Karpas-422 (cell line): ENCODE measurements around the gene TMED9. TPM values are rescaled to one million over a fixed set of nuclear protein-coding genes. Genes with fewer than 3 reads are reported as not detected.
"Not testable (repeated sequence)": the region's sequence is repeated elsewhere in the genome, so short reads cannot be mapped to it uniquely, and the experiment has no call there.

Source experiments
- DNase-seq: peaks from one replicate; pipeline ENCODE4 v3.0.0-alpha.2; 2015
- H2AFZ ChIP-seq: fragments of 200-600 bp; sonication (generic); 2 replicates; pipeline ENCODE4 v1.6.1; 2014; ENCODE audit warnings: antibody characterized with exemption, low read length, mixed read lengths
- H3K27ac ChIP-seq: fragments of 200-600 bp; sonication (generic); 2 replicates; pipeline ENCODE4 v1.5.1; 2014; ENCODE audit warnings: mild to moderate bottlenecking, low read length, moderate library complexity
- H3K27me3 ChIP-seq: fragments of 200-600 bp; sonication (generic); 2 replicates; pipeline ENCODE4 v1.6.1; 2014; ENCODE audit warnings: low read length, mixed read lengths
- H3K36me3 ChIP-seq: fragments of 200-600 bp; sonication (generic); 2 replicates; pipeline ENCODE4 v1.6.1; 2014; ENCODE audit warnings: low read length, mixed read lengths; ENCODE audit not compliant: insufficient read depth
- H3K4me1 ChIP-seq: fragments of 200-600 bp; sonication (generic); 2 replicates; pipeline ENCODE4 v1.6.1; 2014; ENCODE audit warnings: mild to moderate bottlenecking, low read length, mixed read lengths
- H3K4me2 ChIP-seq: fragments of 200-600 bp; sonication (generic); 2 replicates; pipeline ENCODE4 v1.6.1; 2014; ENCODE audit warnings: low read length, low read depth, mild to moderate bottlenecking; ENCODE audit not compliant: poor library complexity, severe bottlenecking
- H3K4me3 ChIP-seq: fragments of 200-600 bp; sonication (generic); 2 replicates; pipeline ENCODE4 v1.5.1; 2014; ENCODE audit warnings: mild to moderate bottlenecking, antibody characterized with exemption, low read length, mixed read lengths
- H3K79me2 ChIP-seq: fragments of 200-600 bp; sonication (generic); 2 replicates; pipeline ENCODE4 v1.6.1; 2014; ENCODE audit warnings: mild to moderate bottlenecking, low read length, mixed read lengths
- H3K9ac ChIP-seq: fragments of 200-600 bp; sonication (generic); 2 replicates; pipeline ENCODE4 v1.6.0; 2014; ENCODE audit warnings: low read length
- H3K9me2 ChIP-seq: fragments of 200-600 bp; sonication (generic), shearing (Covaris generic); replicated peaks from 2 replicates; pipeline ENCODE4 v1.6.0; 2014; ENCODE audit warnings: mild to moderate bottlenecking, low read length, moderate library complexity; ENCODE audit not compliant: insufficient read depth
- H3K9me3 ChIP-seq: fragments of 300-700, 200-600 bp; sonication (generic); 2 replicates; pipeline ENCODE4 v1.6.1; 2014; ENCODE audit warnings: low read length, mixed read lengths
- H4K20me1 ChIP-seq: fragments of 200-600 bp; sonication (generic); 2 replicates; pipeline ENCODE4 v1.6.1; 2014; ENCODE audit warnings: mild to moderate bottlenecking, antibody characterized with exemption, low read length, low read depth; ENCODE audit not compliant: insufficient read depth
- total RNA-seq: library from RNA; depleted of rRNA; stranded (reverse); fragments of >200 nt; shearing (Covaris generic); gene quantifications from 2 replicates; pipeline ENCODE4 v1.2.3, GENCODE V29; 2014; ENCODE audit warnings: low replicate concordance

Gene TMED9
- total RNA-seq, 1 experiment from 2014 or later, result 33.2 TPM

- Histone ChIP-seq H3K27me3 (no peaks in the 10 kb centered on the region), H3K9ac (no peak overlapping the region), H3K4me2 (no peak overlapping the region), H3K79me2 (no peaks in the 10 kb centered on the region), H3K9me3 (no peaks in the 10 kb centered on the region), H3K4me3 (no peak overlapping the region), H4K20me1 (no peaks in the 10 kb centered on the region), H3K27ac (no peak overlapping the region), H3K9me2 (no peaks in the 10 kb centered on the region), H3K36me3 (no peaks in the 10 kb centered on the region; the same call in 1 of the 2 replicates), H3K4me1 (no peaks in the 10 kb centered on the region), H2AFZ (no peak overlapping the region)
- DNase-seq, result peak; percentile 37
These were observed 17.4 kb downstream of the TMED9 start for GRCh38 chr5:177609076-177610059.

- H3K4me3 ChIP-seq, result no peak overlapping the region
- H3K36me3 ChIP-seq, result no peaks in the 10 kb centered on the region; the same call in 1 of the 2 replicates
- no peaks in the 10 kb centered on the region for H3K79me2 ChIP-seq
- H3K9me2 ChIP-seq, result no peaks in the 10 kb centered on the region
- no peaks in the 10 kb centered on the region for H4K20me1 ChIP-seq
- H2AFZ ChIP-seq, result no peak overlapping the region
- H3K9ac ChIP-seq, result no peak overlapping the region
- DNase-seq, result no peak
- H3K9me3 ChIP-seq, result no peaks in the 10 kb centered on the region
- no peak overlapping the region for H3K27ac ChIP-seq
- no peaks in the 10 kb centered on the region for H3K4me1 ChIP-seq
- no peaks in the 10 kb centered on the region for H3K27me3 ChIP-seq
- H3K4me2 ChIP-seq, result no peak overlapping the region
These were observed 18.2 kb downstream of the TMED9 start for GRCh38 chr5:177610131-177610769.

GRCh38 chr5:177610770-177611445 lies 18.9 kb downstream of the TMED9 start:
- Histone ChIP-seq H3K9ac (no peak overlapping the region), H3K4me1 (no peaks in the 10 kb centered on the region), H3K36me3 (no peaks in the 10 kb centered on the region; the same call in 1 of the 2 replicates), H4K20me1 (no peaks in the 10 kb centered on the region), H3K79me2 (no peaks in the 10 kb centered on the region), H3K27ac (no peak overlapping the region), H3K9me3 (no peaks in the 10 kb centered on the region), H3K9me2 (no peaks in the 10 kb centered on the region), H3K4me3 (no peak overlapping the region), H3K27me3 (no peaks in the 10 kb centered on the region), H3K4me2 (no peak overlapping the region), H2AFZ (no peak overlapping the region)
- DNase-seq, result peak; percentile 41

DNA sequence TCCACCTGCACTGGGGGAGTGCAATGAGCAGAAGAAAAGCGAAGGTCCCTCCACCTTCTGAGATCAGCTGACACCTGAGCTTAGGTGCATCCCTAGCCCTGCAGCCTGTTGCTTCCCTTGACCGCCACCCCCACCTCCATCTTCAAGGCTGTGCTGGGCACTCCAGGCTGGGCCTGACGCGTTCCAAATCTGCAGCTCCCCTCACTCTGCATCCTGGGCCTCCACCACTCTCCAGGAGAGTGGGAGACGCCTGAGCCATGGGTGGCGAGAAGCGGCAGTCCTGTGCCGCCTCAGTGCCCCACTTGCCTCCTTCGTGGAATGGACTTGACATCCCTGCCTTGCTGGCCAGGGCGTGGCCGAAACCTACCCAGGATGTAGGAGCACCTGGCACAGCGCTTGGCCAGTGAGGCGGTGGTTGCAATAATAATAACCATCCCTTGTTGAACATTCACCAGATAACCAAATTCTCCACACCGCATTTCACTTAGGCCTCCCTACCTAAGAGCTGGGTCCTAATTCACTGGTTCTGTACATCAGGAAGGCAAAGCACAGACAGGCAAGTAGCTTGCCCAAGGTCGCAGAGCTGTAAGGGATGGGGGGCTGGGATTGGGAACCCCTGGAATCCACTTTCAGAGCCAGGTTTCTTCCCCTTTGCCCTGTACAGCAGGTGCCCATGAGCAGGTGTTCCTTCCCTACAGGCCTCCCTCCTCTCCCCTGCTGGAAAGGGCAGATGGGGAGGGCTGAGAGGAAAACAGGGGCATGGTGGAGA lies 19.6 kb downstream of the TMED9 start:
- Histone ChIP-seq H3K4me3 (no peak overlapping the region), H3K9me3 (no peaks in the 10 kb centered on the region), H3K4me2 (no peak overlapping the region), H4K20me1 (no peaks in the 10 kb centered on the region), H3K9ac (no peak overlapping the region), H3K27me3 (no peaks in the 10 kb centered on the region), H2AFZ (no peak overlapping the region), H3K27ac (no peak overlapping the region), H3K4me1 (no peaks in the 10 kb centered on the region), H3K79me2 (no peaks in the 10 kb centered on the region), H3K36me3 (no peaks in the 10 kb centered on the region; the same call in 1 of the 2 replicates), H3K9me2 (no peaks in the 10 kb centered on the region)
- peak; percentile 38 for DNase-seq

DNA sequence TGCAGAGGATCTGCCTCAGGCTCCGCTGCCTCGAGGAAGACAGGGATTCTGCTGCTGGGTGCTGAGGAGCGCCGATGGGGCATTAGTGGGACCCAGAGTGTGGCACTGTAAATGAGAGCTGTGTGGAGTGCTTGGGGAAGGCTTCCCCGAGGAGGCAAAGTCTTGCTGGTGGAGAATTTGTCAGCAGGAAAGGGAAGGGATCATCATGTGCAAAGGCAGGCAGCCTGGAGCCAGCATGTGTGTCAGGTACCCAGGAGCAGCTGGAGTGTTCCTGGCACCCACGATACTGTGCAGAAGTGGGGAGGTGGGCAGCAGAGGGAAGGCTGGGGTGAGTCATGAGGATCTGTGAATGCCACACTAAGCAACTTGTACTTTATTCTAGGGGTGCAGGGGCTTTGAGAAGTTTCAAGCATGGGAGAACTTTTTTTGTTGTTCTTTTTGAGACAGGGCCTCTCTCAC lies 20.2 kb downstream of the TMED9 start:
- H2AFZ ChIP-seq, result no peak overlapping the region
- no peak overlapping the region for H3K4me2 ChIP-seq
- no peaks in the 10 kb centered on the region for H4K20me1 ChIP-seq
- H3K4me1 ChIP-seq, result no peaks in the 10 kb centered on the region
- H3K27me3 ChIP-seq, result no peaks in the 10 kb centered on the region
- H3K27ac ChIP-seq, result no peak overlapping the region
- no peaks in the 10 kb centered on the region; the same call in 1 of the 2 replicates for H3K36me3 ChIP-seq
- peak; percentile 36 for DNase-seq
- H3K9me2 ChIP-seq, result no peaks in the 10 kb centered on the region
- H3K9ac ChIP-seq, result no peak overlapping the region
- H3K79me2 ChIP-seq, result no peaks in the 10 kb centered on the region
- H3K4me3 ChIP-seq, result no peak overlapping the region
- no peaks in the 10 kb centered on the region for H3K9me3 ChIP-seq

- Histone ChIP-seq H3K27ac (no peak overlapping the region), H3K9me2 (no peaks in the 10 kb centered on the region), H3K79me2 (no peaks in the 10 kb centered on the region), H3K9ac (no peak overlapping the region), H2AFZ (no peak overlapping the region), H3K36me3 (peaks cover 4% of the 10 kb centered on the region; the same call in 1 of the 2 replicates), H3K27me3 (no peaks in the 10 kb centered on the region), H3K4me2 (no peak overlapping the region), H4K20me1 (no peaks in the 10 kb centered on the region), H3K4me3 (no peak overlapping the region), H3K9me3 (no peaks in the 10 kb centered on the region), H3K4me1 (no peaks in the 10 kb centered on the region)
- no peak for DNase-seq
These were observed 28.6 kb downstream of the TMED9 start for GRCh38 chr5:177620560-177620959.

GRCh38 chr5:177624172-177624571 lies 32.2 kb downstream of the TMED9 start:
- H3K4me2 ChIP-seq, H2AFZ ChIP-seq, H3K9me3 ChIP-seq, H3K36me3 ChIP-seq, H4K20me1 ChIP-seq, H3K9me2 ChIP-seq, H3K4me3 ChIP-seq, DNase-seq, H3K27ac ChIP-seq, H3K79me2 ChIP-seq, H3K4me1 ChIP-seq, H3K9ac ChIP-seq, H3K27me3 ChIP-seq: not testable (repeated sequence)
